HCT116 (cell line): ENCODE results near the gene SLC47A2.

Experiments
- CEBPB ChIP-seq: IDR thresholded peaks from 2 replicates; pipeline ENCODE4 v1.6.1; 2012; ENCODE audit warnings: low read depth
- CTCF ChIP-seq, 3 experiments: fragments of 200-600 bp in 1 of 3; sonication (generic) in 1 of 3; IDR thresholded peaks in 2 of 3; conservative IDR thresholded peaks in 1 of 3; 2 replicates each; pipeline ENCODE4 v1.5.1; 2012 to 2017; ENCODE audit warnings: low read depth in 2 of 3, low read length in 2 of 3, antibody characterized with exemption in 1 of 3, borderline replicate concordance in 1 of 3, control low read depth in 1 of 3, mild to moderate bottlenecking in 1 of 3, mixed read lengths in 1 of 3, mixed run types in 1 of 3, moderate library complexity in 1 of 3; ENCODE audit not compliant: insufficient read depth in 1 of 3
- ELF1 ChIP-seq: IDR thresholded peaks from 2 replicates; pipeline ENCODE4 v1.6.1; 2012; ENCODE audit warnings: low read depth, borderline replicate concordance
- EZH2 ChIP-seq: fragments of 200-600 bp; sonication (generic); IDR thresholded peaks from 2 replicates; pipeline ENCODE4 v1.6.1; 2017; ENCODE audit warnings: antibody characterized with exemption, mixed run types
- JUND ChIP-seq: IDR thresholded peaks from 2 replicates; pipeline ENCODE4 v1.6.1; 2012
- POLR2A ChIP-seq: IDR thresholded peaks from 2 replicates; pipeline ENCODE4 v1.7.0; 2011; ENCODE audit warnings: borderline replicate concordance; ENCODE audit not compliant: insufficient read depth, insufficient read length; ENCODE audit errors: extremely low read depth
- POLR2AphosphoS5 ChIP-seq: IDR thresholded peaks from 2 replicates; pipeline ENCODE4 v1.6.1; 2011; ENCODE audit warnings: mild to moderate bottlenecking, low read depth, low read length, moderate library complexity
- YY1 ChIP-seq: IDR thresholded peaks from 2 replicates; pipeline ENCODE4 v1.6.1; 2011; ENCODE audit warnings: low read length, low read depth, moderate library complexity, mild to moderate bottlenecking; ENCODE audit not compliant: insufficient replicate concordance; ENCODE audit errors: extremely low read depth
- ZFX ChIP-seq: fragments of 450-650 bp; IDR thresholded peaks from 2 replicates; pipeline ENCODE4 v1.6.1; 2017
- ZNF274 ChIP-seq: fragments of 200-500 bp; sonication (Bioruptor generic); IDR thresholded peaks from 2 replicates; pipeline ENCODE4 v1.6.1; 2014; ENCODE audit warnings: mild to moderate bottlenecking, low read depth, low read length, inconsistent platforms
- TF ChIP-seq, protein P1 (sequence below): IDR thresholded peaks from 2 replicates; pipeline ENCODE4 v1.6.1; 2012

GRCh38 chr17:19724501-19725420, 8.4 kb upstream of the SLC47A2 start:
- TF ChIP-seq POLR2A = no peak
- no peak for TF ChIP-seq YY1
- TF ChIP-seq EZH2 = no peak
- no peak for TF ChIP-seq CTCF (IDR thresholded peaks at IDR 0.05 in 2 of 3, conservative IDR thresholded peaks at IDR 0.05 in 1 of 3; ENCODE audit: borderline replicate concordance in 1 of 3, insufficient read depth in 1 of 3, low read depth in 2 of 3, low read length in 2 of 3)
- no peak for TF ChIP-seq ZNF274
- no peak for TF ChIP-seq JUND
- TF ChIP-seq, protein P1, sequence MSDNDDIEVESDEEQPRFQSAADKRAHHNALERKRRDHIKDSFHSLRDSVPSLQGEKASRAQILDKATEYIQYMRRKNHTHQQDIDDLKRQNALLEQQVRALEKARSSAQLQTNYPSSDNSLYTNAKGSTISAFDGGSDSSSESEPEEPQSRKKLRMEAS = no peak
- no peak for TF ChIP-seq ELF1
- no peak for TF ChIP-seq POLR2AphosphoS5
- TF ChIP-seq CEBPB = no peak
- TF ChIP-seq ZFX = no peak; the same call in 1 of the 2 replicates
